ENCODE measurements around the gene URI1.

URI1 gene

DNA sequence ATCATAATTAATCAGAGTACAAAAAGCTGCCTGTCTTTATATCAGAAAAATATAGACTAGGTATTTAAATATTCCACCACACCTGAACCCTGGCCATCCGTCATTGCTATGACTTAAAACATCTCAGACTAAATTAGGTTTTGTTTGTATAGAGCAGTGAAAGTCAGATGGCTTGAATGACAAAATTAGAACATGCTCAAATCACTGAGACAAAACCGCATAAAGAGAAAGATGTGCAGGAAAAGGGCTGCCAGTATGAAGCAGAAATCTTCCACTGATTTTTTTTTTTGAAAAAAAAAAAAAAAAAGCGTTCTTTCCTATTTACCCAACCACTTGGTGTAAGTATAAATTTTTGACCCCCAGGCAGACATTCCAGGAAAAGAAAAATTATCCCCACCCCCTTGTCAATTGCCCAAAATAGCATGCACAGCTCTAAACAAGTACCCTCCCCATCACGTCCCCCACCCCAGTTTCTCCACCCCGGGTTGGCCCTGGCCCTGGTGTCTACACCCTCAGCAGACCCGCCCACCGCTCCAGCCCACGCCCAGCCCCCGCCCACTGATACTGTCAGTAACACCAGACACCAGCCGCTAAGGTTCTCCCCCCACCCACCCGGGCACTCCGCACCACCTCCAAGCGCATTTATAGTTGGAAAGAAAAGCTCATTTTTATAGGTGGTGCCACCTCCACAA lies 118.6 kb downstream of the URI1 start:
- DNase-seq: no peak

GRCh38 chr19:30061223-30062064 lies 119.4 kb downstream of the URI1 start:
- DNase-seq: no peak

DNA sequence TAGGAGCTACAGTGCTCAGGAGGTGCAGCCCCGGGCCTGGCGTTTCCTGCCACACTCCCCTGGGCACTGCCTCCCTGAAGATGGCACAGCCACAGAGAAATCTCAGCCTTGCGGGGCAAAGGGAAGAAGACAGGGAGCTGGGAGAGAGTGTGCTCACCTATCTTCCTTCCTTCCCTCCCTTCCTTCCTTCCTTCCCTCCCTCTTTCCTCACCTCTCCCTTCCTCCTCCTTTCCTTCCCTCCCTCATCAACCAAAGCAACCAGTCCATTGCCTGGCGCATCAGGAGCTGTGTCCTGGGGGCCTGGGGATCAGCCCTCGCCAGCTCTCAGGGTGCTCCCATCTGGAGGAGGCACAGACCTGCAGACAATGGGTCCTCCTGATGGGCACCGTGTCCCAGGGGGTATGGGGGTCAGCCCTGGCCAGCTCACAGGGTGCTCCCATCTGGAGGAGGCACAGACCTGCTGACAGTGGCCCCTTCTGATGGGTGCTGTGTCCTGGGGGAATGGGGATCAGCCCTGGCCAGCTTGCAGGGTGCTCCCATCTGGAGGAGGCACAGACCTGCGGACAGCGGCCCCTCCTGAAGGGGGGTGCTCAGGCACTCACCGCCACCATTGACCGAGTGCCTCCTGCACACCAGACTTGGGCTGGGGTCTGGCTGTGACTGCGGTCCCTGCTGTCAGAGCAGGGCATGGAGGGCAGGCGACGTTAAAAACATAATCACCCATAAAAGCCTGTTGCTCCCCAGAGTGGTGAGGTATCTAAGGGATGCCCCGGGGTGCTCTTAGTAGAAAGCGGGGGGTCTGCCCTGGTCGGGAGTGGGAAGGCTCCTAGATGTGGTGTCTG lies 120.2 kb downstream of the URI1 start:
- DNase-seq: no peak

GRCh38 chr19:30062907-30063649 lies 121.0 kb downstream of the URI1 start:
- no peak for DNase-seq

- no peak for DNase-seq
These were observed 121.8 kb downstream of the URI1 start for GRCh38 chr19:30063650-30064347.

DNA sequence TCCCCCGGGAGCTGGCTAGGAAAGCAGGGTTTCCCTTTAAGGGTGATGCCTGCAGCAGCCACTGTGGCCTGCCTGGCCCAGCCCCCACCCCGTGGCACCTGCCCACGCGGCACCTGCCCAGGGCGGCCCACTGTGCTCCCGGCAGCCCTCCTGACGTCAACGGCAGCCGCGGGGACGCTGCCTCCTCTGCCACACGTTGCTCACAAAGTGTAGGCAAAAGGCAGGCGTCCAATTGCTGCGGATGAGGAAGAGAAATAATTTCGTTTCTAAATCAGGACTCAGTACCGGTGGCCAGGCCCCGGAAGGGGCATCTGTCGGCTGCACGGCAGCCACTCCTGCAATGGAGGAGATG lies 122.3 kb downstream of the URI1 start:
- DNase-seq: no peak

GRCh38 chr19:30064771-30065494 lies 122.9 kb downstream of the URI1 start:
- DNase-seq: no peak

- DNase-seq: no peak
These were observed 123.9 kb downstream of the URI1 start for GRCh38 chr19:30065680-30066606.

Measured in NCI-H774 (cell line).